Measurements from ENCODE around the gene MAP2K7.
"Not testable (repeated sequence)": the region's sequence is repeated elsewhere in the genome, so short reads cannot be mapped to it uniquely, and the experiment has no call there.

Gene MAP2K7

GRCh38 chr19:7932276-7932929, 28.7 kb downstream of the MAP2K7 start:
- DNase-seq = no peak

DNA sequence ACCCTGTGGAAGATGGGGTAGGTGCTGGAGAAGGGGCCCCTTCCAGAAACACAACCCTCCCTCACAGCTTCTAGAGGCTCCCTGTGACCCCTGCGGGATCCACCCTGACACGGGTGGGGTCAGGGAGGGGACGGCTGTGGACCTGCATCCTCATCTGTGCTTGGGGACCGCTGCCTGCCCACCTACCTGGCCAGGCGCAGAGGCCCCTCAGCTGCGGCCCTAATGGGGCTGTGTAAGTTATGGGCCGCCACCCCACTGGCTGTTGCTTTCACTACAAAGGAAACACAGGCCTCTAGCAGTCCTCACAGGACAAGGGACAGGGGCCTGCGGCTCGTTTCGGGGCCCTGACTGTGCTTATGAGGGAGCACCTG, 29.2 kb downstream of the MAP2K7 start:
- no peak for DNase-seq

GRCh38 chr19:7933411-7933810, 29.7 kb downstream of the MAP2K7 start:
- no peak for DNase-seq

GRCh38 chr19:7933828-7934725, 30.4 kb downstream of the MAP2K7 start:
- no peak for DNase-seq

DNA sequence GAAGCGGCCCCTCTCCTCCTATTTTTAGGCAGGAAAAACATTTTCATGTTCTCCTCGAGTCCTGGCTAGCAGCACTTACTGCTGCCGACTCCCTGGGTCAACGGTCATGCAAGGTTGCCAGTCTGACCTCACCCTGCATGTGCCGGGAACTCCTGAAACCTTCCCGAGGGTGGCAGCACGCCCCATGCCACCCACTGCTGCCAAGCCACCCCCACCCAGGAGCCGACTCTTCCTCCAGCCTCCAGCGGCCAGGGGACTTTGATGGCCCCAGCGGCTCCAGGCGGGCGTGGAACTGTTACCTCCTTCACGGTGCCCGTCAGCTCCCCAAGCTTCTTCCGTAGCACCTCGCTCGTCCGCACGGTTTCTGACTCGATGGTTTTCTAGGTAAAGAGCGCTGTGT, 31.1 kb downstream of the MAP2K7 start:
- DNase-seq = no peak

- DNase-seq = no peak
Observed at GRCh38 chr19:7940841-7941240, 37.2 kb downstream of the MAP2K7 start.

GRCh38 chr19:7941895-7942596, 38.4 kb downstream of the MAP2K7 start:
- DNase-seq = no peak

GRCh38 chr19:7942981-7943443, 39.3 kb downstream of the MAP2K7 start:
- no peak for DNase-seq

DNA sequence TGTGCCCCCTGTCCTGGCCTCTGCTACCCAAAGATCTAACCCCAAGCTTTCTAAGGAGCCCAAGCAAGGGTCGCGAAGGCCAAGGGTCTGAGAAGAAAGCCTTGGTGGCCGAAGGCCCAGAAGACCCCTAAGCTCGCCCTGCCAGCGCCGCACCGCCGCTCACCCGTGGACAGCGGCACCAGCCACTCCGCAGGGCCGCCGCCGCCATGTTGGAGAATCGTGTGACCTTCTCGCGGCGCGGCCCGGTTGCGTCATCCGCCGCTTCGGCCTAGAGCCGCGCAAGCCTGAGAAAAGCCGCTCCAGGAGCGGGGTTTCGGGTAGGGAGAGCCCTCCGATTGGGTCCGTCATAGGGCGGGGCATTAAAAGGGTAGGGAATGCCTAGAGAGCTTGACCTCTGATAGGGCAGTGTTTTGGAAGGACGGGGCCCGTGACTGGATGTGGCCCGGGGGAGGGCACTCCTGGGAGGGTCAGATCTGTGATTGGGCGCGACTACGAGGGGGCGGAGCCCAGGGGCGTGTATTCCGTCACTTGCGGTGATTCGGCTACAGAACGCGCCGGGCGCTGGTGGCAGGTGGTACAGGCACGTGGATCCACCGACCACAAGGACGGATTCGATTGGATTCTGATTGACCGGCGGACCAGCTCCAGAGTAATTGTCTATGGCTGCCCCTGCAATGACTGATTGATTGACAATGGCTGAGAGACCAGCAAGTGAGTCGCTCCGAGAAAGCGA, 39.9 kb downstream of the MAP2K7 start, which contains the start of gene TIMM44:
Gene TIMM44 (minus strand): TSS at position 223 of the 733 bp plus-strand sequence. CDS start 15 bp downstream, at position 208.
- peak; percentile 92 for DNase-seq

DNA sequence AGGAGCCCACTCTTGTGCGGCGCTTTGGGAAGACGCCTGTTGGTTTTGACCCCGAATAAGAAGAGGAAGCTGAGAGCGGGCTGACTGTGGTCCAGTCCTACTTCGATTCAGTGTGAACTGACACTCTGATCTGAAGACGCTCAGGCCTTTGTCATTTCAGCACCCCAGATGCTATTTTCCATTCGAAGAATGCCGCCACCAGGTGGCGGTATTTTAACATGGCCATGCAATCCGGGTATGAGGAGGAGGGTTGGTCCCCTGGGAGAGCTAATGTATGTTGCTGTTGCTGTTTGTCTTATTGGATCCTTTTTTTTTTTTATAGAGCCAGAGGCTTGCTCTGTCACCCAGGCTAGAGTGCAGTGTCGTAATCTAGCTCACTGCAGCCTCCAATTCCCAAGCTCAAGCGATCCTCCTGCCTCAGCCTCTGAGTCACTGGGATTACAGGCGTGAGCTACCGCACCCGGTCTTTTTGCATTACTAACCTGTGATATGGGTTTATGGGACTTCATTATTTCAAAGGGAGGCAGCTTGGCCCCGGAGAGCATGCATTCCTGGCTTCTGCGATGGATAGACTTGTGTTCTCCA, 40.6 kb downstream of the MAP2K7 start:
- DNase-seq = peak; percentile 60

- DNase-seq = no peak
Observed at GRCh38 chr19:7947939-7948338, 44.3 kb downstream of the MAP2K7 start.

DNA sequence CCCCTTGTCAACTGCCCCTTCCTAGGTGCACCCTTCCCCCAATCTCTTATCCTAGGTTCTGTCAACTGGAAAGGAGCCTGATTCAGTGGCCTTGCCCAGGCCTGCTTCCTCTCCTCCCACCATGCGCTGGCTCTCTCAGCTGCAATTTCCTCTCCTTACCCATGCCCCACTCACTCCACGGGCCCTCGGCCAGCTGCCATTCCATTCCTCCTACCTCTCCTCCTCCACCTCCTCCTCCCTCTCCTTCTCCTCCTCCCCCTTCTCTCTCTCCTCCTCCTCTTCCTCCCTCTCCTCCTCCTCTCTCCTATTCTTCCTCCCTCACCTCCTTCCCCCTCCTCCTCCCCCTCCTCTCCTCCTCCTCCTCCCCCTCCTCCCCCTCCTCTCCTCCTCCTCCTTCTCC, 49.4 kb downstream of the MAP2K7 start:
- no peak for DNase-seq

DNA sequence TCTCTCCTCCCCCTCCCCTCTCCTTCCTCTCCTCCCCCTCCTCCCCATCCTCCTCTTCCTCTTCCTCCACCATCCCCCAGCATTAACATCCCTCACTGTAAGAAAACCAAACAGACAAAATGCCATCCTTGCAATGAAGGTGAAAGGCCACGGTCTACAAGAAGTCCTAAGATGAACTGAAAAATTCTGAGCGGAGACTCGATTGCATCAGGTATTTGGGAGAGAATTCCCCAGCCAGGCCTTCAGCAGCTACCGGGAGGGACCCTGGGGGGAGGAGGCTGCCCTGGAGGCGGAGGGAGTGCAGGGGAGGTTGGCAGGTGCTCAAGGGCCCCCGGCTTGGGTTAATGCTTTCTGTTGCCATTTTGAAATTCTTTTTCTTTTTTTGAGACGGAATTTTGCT, 49.9 kb downstream of the MAP2K7 start:
- DNase-seq = no peak

DNA sequence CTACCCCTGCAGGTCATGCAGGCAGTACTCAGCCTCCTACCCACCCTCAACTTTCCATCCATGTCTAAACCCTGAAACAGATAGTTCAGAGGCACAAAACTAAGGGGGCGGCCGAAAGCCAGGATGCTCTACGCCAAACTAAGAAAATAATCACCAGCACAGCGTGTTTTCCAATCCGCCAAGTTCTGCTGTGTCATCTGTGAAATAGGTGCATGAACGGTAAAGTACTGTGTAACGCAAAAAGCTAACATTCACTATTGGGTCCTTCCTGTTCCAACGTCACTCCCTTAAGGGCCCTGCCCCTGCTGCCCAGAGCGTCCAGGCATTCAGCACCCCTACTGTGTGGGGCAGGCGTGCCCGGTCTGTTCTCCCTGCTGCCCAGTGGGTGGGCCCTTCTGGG, 52.0 kb downstream of the MAP2K7 start:
- DNase-seq = no peak

- no peak for DNase-seq
Observed at GRCh38 chr19:7959211-7959610, 55.5 kb downstream of the MAP2K7 start.

GRCh38 chr19:7961082-7961481, 57.4 kb downstream of the MAP2K7 start:
- not testable (repeated sequence) for DNase-seq

GRCh38 chr19:7961920-7962626, 58.4 kb downstream of the MAP2K7 start:
- no peak for DNase-seq

GRCh38 chr19:7962644-7963268, 59.1 kb downstream of the MAP2K7 start:
- DNase-seq = no peak

- DNase-seq = no peak
Observed at GRCh38 chr19:7963566-7963965, 59.9 kb downstream of the MAP2K7 start.

Measured in NCI-H748 treated with DMSO at 0.1 percent for 48 hours (cell line).